Measurements from ENCODE around the gene RNU5D-1. TPM values are rescaled to one million over a fixed set of nuclear protein-coding genes. Genes with fewer than 3 reads are reported as not detected.

Gene RNU5D-1
- total and polyA plus RNA-seq, 10 of the 15 experiments (the other 5 are each of a cell fraction or from before 2014, with no cell fraction given) = not detected

DNA sequence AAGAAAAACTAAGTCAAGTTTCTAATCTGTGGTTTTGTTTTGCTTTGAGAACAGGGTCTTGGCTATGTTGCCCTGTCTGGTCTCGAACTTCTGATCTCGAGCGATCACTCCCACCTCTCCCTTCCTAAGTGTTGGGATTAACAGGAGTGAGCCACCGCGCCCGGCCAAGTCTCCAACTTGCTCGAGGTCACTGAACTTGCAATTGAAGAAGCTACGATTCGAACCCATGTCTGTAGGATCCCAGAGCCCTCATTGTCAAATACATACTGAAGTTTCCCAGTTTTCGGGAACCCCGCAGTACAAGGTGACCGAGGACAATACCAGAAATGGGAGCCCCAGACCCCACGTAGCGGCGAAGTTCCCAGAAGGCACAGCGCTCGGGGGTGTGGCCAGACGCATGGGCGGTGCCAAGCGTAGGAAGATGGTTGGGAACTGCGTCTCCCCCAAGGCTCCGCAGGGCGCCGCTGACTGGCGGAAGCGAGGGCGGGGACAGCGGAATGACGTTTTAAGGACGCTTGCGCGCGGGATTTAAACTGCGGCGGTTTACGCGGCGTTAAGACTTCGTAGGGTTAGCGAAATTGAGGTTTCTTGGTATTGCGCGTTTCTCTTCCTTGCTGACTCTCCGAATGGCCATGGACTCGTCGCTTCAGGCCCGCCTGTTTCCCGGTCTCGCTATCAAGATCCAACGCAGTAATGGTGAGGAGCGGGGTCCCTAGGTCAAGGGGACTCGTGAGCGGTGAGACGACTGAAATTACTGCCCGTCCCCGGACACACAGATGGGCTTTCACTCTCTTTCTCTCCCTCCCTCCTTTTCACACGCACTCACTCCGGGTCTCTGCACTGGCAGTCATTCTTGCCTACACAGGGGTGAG lies 8.6 kb upstream of the RNU5D-1 start, which contains the start of gene KIF2C (continued):
- TF ChIP-seq, protein P1, sequence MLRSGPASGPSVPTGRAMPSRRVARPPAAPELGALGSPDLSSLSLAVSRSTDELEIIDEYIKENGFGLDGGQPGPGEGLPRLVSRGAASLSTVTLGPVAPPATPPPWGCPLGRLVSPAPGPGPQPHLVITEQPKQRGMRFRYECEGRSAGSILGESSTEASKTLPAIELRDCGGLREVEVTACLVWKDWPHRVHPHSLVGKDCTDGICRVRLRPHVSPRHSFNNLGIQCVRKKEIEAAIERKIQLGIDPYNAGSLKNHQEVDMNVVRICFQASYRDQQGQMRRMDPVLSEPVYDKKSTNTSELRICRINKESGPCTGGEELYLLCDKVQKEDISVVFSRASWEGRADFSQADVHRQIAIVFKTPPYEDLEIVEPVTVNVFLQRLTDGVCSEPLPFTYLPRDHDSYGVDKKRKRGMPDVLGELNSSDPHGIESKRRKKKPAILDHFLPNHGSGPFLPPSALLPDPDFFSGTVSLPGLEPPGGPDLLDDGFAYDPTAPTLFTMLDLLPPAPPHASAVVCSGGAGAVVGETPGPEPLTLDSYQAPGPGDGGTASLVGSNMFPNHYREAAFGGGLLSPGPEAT (IDR thresholded peaks at IDR 0.05; ENCODE audit: low read depth) = peak; percentile 74
- TF ChIP-seq SPI1 (IDR thresholded peaks at IDR 0.05; ENCODE audit: borderline replicate concordance, insufficient read depth, low read depth, low read length) (no peak), IKZF1 (conservative IDR thresholded peaks at IDR 0.05) (peak; percentile 89), DPF2 (IDR thresholded peaks at IDR 0.05) (no peak), SREBF2 (IDR thresholded peaks at IDR 0.05; ENCODE audit: low read length) (no peak), STAT1 (conservative IDR thresholded peaks at IDR 0.05) (no peak; the same call in 1 of the 2 replicates), IKZF2 (IDR thresholded peaks at IDR 0.05) (peak; percentile 88 to 89), BMI1 (IDR thresholded peaks at IDR 0.05; ENCODE audit: borderline replicate concordance) (no peak), SIN3A (IDR thresholded peaks at IDR 0.05; ENCODE audit: low read depth, low read length) (peak; percentile 100), ASH2L (IDR thresholded peaks at IDR 0.05; ENCODE audit: borderline replicate concordance, low read depth) (no peak), ZNF274 (IDR thresholded peaks at IDR 0.05; ENCODE audit: insufficient read depth, insufficient read length) (no peak), RUNX3 (IDR thresholded peaks at IDR 0.05; ENCODE audit: low read length) (peak; percentile 63), TCF3 (IDR thresholded peaks at IDR 0.05; ENCODE audit: borderline replicate concordance, insufficient read depth, low read depth, low read length) (no peak; the same call in 1 of the 2 replicates), WRNIP1 (IDR thresholded peaks at IDR 0.05; ENCODE audit: borderline replicate concordance, low read depth, low read length) (no peak), RELA (IDR thresholded peaks at IDR 0.05; ENCODE audit: borderline replicate concordance, partially characterized antibody) (peak; percentile 54)
- TF ChIP-seq, protein P2, sequence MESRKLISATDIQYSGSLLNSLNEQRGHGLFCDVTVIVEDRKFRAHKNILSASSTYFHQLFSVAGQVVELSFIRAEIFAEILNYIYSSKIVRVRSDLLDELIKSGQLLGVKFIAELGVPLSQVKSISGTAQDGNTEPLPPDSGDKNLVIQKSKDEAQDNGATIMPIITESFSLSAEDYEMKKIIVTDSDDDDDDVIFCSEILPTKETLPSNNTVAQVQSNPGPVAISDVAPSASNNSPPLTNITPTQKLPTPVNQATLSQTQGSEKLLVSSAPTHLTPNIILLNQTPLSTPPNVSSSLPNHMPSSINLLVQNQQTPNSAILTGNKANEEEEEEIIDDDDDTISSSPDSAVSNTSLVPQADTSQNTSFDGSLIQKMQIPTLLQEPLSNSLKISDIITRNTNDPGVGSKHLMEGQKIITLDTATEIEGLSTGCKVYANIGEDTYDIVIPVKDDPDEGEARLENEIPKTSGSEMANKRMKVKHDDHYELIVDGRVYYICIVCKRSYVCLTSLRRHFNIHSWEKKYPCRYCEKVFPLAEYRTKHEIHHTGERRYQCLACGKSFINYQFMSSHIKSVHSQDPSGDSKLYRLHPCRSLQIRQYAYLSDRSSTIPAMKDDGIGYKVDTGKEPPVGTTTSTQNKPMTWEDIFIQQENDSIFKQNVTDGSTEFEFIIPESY (IDR thresholded peaks at IDR 0.05) = no peak
- TF ChIP-seq, protein P3, sequence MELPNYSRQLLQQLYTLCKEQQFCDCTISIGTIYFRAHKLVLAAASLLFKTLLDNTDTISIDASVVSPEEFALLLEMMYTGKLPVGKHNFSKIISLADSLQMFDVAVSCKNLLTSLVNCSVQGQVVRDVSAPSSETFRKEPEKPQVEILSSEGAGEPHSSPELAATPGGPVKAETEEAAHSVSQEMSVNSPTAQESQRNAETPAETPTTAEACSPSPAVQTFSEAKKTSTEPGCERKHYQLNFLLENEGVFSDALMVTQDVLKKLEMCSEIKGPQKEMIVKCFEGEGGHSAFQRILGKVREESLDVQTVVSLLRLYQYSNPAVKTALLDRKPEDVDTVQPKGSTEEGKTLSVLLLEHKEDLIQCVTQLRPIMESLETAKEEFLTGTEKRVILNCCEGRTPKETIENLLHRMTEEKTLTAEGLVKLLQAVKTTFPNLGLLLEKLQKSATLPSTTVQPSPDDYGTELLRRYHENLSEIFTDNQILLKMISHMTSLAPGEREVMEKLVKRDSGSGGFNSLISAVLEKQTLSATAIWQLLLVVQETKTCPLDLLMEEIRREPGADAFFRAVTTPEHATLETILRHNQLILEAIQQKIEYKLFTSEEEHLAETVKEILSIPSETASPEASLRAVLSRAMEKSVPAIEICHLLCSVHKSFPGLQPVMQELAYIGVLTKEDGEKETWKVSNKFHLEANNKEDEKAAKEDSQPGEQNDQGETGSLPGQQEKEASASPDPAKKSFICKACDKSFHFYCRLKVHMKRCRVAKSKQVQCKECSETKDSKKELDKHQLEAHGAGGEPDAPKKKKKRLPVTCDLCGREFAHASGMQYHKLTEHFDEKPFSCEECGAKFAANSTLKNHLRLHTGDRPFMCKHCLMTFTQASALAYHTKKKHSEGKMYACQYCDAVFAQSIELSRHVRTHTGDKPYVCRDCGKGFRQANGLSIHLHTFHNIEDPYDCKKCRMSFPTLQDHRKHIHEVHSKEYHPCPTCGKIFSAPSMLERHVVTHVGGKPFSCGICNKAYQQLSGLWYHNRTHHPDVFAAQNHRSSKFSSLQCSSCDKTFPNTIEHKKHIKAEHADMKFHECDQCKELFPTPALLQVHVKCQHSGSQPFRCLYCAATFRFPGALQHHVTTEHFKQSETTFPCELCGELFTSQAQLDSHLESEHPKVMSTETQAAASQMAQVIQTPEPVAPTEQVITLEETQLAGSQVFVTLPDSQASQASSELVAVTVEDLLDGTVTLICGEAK (IDR thresholded peaks at IDR 0.05; ENCODE audit: borderline replicate concordance) = peak; percentile 54; the same call in 1 of the 2 replicates
- TF ChIP-seq, protein P4, sequence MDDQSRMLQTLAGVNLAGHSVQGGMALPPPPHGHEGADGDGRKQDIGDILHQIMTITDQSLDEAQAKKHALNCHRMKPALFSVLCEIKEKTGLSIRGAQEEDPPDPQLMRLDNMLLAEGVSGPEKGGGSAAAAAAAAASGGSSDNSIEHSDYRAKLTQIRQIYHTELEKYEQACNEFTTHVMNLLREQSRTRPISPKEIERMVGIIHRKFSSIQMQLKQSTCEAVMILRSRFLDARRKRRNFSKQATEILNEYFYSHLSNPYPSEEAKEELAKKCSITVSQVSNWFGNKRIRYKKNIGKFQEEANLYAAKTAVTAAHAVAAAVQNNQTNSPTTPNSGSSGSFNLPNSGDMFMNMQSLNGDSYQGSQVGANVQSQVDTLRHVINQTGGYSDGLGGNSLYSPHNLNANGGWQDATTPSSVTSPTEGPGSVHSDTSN (IDR thresholded peaks at IDR 0.05; ENCODE audit: insufficient replicate concordance, low read depth, low read length) = no peak
- TF ChIP-seq, protein P5, sequence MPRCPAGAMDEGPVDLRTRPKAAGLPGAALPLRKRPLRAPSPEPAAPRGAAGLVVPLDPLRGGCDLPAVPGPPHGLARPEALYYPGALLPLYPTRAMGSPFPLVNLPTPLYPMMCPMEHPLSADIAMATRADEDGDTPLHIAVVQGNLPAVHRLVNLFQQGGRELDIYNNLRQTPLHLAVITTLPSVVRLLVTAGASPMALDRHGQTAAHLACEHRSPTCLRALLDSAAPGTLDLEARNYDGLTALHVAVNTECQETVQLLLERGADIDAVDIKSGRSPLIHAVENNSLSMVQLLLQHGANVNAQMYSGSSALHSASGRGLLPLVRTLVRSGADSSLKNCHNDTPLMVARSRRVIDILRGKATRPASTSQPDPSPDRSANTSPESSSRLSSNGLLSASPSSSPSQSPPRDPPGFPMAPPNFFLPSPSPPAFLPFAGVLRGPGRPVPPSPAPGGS (IDR thresholded peaks at IDR 0.05; ENCODE audit: borderline replicate concordance, insufficient read depth, low read depth, low read length, poor library complexity, severe bottlenecking) = no peak
